Activated naive CD4-positive, alpha-beta T cell treated with anti-CD3 and anti-CD28 coated beads, Interleukin-2, amount 50 U/mL, for 16 hours (primary cell): ENCODE measurements around the gene GNPAT.

Source experiments
- DNase-seq: peaks from one replicate; pipeline ENCODE4 v3.0.0-alpha.2; 2020

GNPAT gene

DNA sequence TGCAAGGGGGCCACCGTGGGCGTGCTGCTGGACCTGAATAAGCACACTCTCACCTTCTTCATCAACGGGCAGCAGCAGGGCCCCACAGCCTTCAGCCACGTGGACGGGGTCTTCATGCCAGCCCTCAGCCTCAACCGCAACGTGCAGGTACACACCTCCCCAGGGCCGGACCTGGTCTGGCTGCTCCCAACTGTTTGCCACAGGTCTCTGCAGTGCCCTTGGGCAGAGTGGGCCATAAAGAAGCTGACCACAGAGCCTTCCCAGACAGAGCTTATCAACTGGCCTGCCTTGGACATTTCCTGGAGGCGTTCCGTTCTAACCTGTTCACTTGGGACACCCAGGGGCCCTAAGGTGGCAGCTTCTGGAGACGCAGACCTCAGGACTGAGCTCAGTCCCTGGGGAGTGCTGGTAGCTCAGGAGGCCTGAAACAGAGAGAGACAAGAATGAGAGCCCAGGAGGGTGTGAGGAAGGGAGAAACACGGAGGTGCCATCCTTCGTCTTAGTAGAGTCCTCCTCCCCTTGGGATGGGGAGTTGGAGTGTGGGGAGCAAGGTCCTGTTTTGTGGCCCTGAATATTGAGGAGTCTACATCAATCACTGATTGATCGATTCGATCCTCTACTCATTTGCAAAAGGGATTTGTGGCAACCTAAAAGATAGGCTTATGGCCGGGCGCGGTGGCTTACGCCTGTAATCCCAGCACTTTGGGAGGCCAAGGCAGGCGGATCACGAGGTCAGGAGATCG, 27.0 kb upstream of the GNPAT start:
- DNase-seq = no peak

DNA sequence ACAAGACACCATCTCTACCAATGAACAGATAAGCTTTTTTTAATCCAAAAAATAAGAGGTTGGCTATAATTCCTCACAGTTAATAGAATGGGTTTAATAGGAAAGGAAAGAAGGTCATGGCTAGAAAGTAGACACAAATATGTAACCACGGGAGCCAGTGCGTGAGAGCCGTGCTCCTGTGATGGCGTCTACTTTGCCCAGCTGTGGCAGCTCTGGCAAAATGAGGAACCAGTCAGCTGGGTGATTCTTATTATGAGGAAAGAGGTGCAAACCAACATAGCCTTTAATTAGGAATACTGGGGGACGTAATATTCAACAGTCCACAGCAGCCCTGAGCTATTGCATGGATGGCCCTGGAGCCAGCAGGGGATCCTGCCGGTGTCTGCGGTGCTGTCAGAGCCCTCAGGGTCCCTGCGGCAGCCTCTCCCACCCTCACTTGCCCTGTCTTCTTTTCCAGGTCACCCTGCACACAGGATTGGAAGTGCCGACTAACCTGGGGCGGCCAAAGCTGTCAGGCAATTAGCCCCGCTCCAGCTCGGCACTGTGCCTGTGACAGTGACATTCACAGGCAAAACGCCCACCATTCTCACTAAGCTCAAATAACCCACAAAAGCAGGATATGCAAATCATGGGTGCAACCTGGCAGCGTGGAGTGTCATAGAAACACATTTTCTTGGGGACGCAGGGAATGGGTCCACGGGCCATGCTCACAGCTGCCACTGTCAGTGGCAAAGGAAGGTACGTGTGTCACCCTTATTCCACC, 25.9 kb upstream of the GNPAT start:
- no peak for DNase-seq

DNA sequence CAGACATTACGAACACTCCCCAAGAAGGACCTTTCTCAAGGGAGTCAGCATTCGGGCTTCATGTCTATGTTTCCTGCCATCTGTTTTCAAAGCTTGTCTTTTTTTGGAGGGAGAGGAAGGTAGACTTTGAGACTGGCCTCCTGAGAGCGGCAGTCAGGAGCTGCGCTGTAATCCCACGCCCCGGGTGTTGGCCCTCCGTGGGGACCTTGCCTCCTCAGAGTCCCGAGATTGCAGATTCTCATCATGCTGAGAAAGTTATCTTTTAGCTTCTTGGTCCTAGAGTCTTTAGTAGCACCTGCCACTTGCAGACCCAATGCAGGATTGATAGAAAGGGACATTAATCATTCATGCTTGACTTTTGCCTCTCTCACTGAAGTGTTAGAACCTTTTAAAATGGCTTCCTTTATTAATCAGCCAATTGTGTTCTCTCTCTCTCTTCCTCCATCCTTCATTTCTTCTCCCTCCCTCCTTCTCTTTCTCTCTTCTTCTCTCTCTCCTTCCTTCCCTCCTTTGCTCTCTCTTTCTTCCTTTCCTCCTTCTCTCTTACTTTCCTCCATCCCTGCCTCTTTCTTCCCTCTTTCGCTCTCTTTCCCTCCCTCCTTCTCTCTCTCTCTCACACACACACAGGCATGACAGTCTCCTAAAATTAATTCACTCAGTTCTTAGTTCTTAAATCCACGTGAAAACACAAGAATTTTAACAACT, 25.2 kb upstream of the GNPAT start:
- no peak for DNase-seq

DNA sequence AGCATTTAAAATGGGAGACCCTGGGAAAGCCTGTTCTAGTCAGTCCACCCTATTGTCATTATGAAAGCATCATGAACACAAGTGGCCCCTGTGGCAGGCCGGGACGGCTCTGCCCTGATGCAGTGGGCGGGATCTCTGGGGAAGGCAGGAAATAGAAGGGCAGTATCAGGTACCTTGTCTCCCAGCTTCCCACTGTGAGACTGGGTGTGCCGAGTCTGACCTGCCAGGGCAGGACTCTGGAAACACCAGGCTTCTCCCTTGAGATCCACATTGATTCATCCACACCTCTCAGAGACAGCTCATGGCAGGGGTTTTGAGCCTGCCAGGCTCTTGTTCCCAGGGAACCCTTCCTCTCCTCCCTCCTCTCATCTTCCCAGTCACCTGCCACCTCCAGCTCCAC, 24.5 kb upstream of the GNPAT start:
- no peak for DNase-seq

DNA sequence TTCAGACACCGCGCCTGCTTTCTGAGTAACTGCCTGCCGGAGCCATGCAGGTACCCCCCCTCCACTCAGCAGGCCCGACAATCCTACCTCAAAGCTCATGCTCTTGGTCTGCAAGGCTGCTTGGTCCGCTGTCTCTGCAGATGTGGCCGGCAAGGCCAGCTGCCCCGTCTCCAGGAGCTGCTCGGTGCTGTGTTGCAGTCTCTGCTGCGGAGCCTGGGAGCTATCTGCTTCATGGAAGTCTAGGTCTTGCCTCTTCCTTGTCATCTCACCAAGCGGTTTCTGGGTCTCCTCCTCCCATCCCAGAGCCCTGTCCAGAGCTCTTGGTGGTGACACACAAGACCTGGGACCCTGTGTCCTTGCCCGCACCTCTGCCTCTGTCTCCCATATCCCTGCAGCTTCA, 24.0 kb upstream of the GNPAT start:
- no peak for DNase-seq

DNA sequence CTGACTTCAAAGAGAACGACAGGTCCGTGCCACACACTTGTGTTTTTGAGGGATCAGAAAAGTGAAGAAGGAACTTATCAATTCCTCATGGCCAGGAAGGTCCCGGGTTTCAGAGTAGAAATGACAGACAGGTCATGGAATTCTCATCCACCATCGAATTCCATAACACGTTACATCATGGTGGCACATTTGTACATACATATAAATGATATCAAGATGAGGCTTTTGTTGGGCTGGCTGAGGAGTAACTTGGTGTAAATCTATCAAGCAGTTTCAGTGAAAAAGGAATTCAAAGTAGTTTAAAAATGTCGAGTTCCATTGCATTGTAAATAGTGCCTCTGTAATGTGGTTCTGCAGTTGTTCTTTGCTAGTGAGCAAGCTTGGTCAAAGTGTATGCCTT, 22.9 kb upstream of the GNPAT start:
- no peak for DNase-seq

DNA sequence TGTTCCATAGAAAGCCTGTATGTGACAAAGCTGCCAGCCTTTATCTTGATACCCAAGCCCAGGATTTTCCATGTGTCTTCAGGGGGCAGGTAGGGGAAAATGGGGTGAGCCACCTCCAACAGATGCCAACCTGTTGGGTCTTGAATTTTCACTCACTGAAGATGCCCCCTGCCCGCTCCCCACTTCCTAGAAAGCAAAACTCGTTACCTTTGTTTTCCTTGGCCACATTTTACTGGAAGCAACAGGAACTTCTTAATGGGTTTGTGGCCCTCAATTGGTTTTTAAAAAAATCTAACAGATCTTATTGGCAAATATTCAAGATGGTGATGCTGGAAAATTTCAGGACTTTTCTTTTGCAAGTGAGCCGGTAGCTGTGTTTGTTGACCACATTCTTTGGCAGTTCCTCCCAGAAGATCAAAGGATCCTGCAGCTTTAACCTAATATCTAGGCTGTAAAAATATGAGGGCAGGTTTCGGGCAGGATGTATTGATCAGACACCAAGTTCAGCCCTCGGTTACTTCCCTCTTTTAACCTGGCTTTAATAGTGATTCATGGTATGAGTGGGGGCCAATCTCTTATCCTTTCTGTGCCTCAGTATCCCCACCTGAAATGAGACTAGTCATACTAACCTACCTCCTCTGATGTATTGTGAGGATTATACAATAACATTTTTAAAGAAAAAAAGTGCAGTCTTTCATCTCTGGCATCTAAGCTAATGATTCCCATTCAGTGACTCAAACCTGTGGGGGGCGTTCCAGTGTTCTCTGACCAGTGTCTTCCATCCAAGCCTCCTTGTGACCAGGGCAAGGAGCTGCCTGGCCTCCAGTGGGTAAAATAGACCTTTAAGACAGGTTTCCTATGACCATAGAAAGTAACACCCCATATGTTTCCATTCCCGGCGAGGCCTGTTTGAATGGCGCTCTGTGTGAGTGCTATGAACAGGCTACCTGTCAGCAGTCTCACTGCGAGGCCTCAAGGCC, 21.3 kb upstream of the GNPAT start:
- no peak for DNase-seq

DNA sequence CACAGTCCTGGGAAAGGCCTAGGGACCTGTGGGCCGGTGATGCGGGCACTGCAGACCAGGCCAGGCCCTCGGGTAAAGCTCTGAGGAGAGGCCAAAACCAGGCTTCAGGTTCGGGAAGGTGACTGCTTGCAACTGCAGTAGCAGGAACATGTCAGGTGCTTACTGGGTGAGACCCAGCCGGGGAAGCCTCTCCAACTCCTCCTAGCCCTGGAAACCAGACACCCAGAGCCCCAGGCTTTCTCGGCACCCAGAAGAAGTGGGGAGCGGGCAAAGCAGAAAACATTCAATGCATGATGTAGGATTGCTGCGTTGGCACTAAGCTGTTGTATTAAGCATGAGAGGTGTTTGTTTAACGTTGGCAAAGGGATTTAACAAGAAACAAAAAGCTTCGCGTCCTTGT, 20.2 kb upstream of the GNPAT start:
- DNase-seq = no peak

DNA sequence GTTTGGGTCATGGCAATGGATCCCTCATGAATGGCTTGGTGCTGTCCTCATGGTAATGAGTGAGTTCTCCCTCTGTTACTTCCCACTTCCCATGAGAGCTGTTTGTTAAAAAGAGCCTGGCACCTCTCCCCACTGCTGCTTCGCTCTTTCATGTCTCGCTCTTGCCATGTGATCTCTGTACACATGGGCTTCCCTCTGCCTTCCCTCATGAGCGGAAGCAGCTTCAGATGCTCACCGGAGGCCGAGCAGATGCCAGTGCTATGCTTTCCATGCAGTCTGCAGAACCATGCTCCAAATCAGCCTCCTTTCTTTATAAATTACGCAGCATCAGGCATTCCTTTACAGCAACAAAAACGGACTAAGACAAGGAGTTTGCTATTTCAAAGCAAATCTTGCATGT, 14.9 kb upstream of the GNPAT start:
- DNase-seq = no peak

DNA sequence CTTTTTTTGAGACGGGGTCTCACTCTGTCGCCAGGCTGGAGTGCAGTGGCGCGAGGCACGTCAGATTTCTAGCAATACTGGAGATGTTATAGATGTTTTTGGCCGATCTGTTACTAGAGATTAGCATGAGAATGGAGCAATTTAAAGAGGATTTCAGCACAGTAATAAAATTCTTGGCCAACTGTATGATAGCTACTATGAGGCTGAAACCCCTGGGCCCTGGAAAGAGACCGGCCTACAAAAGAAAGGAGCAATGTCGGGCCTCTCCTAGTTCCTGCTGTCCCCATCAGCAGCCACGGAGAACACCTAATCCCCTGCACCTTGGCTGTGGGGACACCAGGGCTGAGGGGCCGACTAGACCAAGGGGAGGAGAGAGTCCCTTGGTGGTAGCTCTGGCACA, 9.5 kb upstream of the GNPAT start:
- no peak for DNase-seq

DNA sequence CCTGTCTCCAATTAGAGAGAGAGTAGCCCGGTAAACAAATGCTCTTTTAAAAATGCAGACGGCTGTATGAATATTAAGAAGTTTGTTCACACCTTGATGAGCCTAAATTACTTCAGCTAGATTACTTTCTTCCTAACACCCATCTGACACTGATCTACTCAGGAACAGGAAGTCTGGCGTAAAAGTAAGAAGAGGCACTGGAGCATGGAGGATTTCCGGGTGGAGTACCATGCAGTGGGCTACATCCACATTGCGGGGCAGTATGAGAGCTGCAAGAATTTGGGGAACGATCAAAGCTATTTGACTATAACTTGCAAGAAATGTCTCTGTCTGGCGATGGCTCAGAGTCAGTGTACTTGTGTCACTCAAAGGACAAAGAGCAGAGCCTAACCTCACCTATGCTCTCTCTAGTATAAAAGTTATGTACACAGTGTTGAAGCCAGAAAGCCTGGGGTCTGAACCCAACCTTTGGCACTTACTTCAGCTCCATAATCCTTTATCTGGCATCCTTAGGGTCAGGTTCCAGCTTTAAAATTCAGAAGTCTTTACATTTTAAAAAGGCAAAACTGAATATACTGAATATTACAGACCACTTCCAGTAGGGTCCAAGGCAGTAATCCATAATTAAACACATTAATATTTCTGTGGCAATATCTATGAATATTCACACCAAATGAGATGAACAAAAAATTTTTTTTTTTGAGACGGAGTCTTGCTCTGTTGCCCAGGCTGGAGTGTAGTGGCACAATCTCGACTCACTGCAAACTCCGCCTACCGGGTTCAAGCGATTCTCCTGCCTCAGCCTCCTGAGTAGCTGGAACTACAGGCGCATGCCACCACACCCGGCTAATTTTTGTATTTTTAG, 7.9 kb upstream of the GNPAT start:
- no peak for DNase-seq

DNA sequence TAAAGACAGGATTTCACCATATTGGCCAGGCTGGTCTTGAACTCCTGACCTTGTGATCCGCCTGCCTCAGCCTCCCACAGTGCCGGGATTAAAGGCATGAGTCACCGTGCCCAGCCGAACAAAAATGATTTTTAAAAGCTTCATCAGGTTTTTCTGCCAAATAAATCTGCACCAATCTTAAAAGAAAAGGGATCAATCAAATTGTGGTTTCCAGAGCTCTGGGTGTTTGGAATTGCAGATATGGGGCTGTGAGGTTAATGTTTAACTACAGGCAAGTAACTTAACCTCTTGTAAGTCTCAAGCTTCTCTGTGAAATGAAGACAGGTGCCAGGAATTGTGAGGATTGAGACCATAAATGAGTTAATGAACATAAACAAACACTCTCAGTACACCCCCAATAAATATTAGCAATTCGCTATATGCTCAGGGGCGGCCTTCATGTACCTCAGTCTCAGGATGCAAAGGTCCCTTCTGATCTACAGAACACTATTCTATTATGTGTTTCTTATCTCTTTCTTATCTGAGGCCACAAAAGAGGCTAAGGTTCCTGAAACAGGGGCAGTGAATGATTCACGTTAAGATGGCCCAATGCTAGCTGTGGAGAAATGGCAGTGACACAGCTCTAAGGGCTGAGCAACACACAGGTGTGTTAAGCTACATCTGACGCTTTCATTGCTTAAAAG, 7.1 kb upstream of the GNPAT start:
- DNase-seq = no peak

DNA sequence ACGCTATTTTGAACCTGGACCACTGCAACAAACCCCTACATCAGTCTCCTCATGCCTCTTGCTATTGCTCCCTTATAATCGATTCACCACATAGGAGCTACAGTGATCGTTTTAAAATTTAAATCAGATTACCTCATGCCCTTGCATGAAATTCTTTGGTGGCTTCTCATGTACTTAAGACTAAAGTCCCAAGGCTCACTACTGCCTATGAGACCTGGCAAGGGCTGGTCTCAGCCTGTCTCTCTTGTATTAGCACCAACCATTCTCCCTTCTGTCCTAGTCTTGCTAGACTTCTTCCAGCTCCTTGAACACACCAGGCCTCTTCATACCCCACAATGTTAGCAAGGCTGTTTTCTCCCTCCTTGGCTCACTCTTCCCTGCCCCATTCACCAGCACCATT, 6.5 kb upstream of the GNPAT start:
- no peak for DNase-seq

DNA sequence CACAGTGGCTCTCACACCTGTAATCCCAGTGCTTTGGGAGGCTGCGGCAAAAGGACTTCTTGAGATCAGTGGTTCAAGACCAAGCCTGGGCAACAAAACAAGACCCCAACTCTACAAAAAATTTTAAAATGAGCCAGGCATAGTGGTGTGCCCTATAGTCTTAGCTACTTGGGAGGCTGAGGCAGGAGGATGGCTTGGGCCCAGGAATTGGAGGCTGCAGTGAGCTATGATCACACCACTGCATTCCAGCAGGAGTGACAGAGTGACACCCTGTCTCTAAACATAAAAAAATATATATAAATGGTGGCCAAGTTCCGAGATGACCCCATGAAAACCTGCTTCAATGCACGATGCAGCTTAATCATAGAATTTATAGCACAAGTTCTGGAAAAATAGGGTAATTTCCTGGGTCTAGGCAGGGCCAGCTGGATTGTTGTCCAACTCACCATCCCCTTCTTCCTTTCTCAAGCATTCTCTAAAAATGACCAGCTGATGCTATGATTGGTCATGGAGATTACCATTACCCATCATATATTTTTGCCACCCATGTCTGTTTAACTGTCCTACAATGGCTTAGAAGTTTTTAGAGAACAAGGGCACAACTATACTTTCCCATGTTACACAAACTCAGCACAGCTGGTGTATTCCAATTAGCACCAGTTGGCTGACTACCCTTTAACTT, 5.3 kb upstream of the GNPAT start:
- no peak for DNase-seq

DNA sequence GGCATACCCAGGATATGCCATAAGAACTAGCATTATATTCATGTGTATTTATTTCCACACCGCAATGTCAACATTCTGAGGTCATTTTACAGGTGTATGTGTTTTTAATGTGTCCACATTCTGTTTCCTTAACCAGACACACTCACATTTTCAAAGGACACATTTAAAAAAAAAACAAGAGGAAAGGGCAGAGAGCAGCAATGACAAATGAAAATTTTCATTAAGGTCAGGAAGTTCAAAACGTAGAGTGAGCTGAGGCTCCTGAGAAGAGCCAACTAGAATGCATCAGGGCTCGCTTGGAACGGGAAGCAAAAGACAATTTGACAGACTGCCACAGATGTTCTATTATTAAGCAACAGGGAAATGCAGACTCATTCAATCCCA, 4.8 kb upstream of the GNPAT start:
- no peak for DNase-seq

DNA sequence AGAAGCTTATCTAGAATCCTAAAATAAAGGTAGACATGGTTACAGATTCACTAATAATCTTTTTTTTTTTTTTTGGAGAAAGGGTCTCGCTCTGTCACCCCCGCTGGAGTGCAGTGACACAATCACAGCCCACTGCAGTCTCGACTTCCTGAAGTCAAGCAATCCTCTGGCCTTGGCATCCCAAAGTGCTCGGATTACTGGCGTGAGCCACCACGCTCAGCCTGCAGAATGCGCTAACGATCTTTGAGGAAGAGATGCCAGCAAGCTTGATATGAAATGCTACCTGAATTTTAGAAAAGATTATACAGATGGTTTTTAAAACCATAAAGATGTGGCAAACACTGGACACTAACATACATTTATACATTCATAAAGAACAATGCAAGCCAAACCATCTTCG, 4.1 kb upstream of the GNPAT start:
- DNase-seq = no peak

DNA sequence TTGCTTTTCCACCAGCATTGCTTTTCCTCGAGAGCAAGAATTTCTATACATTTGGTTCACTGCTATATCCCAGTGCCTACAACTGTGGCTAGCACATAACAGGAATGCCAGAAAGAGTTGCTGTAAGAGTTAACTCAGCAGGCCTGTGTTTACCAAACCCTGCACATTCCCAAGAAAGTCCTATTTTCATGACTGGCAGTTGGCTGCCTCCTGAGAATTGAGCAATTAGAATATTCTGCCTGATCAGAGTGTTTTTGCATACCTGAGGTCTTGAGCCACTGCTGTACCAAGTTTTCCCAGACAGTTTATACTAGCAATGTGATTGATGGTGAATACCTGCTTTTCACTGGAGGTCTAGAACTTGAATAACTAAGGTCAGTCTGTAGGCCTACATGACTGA, 2.7 kb upstream of the GNPAT start:
- DNase-seq = no peak

DNA sequence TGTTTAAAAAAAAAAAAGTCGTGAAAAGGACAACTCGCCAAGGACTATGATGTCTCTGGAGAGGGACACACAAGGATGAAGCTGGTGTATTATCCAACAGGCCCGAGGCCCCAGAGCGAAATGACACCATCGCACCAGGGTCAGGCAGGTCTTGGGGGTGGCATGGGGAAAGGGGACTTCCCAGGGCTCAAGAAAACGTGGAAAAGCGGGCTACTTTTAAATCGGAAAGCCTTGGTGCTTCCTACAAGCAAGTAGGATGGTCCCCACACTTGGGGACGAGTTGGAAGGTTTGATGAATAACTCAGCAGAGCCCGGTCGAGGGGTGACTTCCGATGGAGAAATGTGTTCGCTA, 505 bp upstream of the GNPAT start:
- DNase-seq = no peak

DNA sequence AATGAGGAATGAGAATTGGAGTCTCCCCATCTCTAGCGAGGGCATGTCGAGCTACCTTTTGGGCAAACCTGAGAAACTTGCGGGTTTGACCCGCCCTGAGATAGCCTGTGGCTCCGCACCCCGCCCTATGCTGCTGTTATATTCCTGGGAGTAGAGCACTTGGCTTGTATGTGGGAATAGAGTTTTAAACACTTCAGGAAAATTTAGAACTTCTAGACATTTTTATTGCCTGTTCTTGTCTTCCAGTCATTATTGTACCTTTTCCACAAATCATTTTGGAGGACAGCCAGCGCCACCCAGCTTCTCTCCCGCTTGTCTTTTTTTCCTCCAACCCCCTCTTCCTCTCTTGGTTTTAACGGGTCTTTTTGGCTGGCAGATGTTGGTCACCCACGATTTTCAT, 738 bp downstream of the GNPAT start:
- no peak for DNase-seq

DNA sequence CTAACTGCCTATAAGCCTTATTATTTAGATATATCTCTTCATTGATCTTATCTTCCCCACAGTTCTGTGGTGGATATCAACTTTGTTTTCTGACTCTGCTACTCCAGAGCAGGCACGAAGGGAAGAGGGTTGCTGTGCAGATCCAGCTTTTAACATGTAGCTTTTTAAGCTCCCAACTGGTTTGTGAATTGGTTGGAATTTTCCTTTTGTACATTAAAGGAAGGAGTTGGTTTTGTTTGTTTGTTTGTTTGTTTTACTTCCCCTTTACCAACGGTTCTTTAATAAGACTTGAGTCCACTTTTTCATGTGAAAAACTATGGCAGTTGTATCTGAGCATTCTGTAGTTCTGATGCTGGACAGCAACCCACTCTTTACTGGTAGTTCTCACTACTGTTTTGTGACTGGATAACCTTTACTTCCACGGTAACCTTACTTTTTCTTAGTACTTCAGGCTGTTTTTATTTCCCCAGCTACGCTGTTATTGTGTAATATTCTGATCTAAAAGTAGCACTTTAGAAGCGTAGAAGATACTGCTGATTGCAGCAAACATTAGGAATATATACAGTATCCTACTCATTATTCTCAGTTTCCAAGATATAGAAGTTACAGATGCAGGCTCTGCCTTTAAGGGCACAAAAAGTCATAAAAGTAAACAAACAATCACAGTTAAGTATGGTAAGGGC, 1.6 kb downstream of the GNPAT start:
- no peak for DNase-seq
